Measurements from ENCODE around the gene CAB39.

The CAB39 gene

DNA sequence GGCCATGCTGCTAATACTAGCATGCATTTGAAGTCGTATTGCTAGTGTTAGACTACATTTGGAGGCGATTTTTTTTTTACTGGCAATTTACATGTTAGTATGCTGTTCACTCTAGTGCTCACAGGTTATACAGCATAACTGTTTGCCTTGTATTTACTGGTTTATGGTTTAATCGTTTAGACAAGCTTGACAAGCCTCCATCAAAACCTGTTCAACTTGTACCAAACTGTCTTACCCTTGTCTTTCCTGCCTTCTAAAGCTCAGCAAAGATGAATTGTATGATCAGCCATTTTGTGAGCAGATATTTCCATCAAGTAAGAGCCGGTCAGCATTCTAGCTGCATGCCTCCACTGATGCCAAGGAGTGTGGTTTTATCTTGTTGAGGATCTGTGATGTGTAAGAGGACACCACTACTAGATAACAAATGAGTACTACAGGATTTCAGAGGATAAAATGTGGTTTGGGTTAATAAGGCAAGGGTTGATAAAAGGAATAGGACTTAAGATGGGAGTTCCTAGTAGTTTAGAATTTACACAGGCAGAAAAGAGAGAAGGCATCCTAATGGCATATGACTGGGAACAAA is 83.7 kb downstream of the CAB39 start:
- peak overlapping the region in 1 of 2 donors; percentile 23 for H3K27ac ChIP-seq
- no peak overlapping the region for H3K4me3 ChIP-seq
- no peak for DNase-seq (ENCODE audit: low spot score)
- TF ChIP-seq CTCF (IDR thresholded peaks at IDR 0.05): no peak

GRCh38 chr2:230797515-230798495 is 85.2 kb downstream of the CAB39 start:
- peak overlapping the region in 1 of 2 donors; percentile 4 for H3K27ac ChIP-seq
- no peak overlapping the region for H3K4me3 ChIP-seq
- TF ChIP-seq CTCF (IDR thresholded peaks at IDR 0.05): no peak
- DNase-seq (ENCODE audit: low spot score): no peak

DNA sequence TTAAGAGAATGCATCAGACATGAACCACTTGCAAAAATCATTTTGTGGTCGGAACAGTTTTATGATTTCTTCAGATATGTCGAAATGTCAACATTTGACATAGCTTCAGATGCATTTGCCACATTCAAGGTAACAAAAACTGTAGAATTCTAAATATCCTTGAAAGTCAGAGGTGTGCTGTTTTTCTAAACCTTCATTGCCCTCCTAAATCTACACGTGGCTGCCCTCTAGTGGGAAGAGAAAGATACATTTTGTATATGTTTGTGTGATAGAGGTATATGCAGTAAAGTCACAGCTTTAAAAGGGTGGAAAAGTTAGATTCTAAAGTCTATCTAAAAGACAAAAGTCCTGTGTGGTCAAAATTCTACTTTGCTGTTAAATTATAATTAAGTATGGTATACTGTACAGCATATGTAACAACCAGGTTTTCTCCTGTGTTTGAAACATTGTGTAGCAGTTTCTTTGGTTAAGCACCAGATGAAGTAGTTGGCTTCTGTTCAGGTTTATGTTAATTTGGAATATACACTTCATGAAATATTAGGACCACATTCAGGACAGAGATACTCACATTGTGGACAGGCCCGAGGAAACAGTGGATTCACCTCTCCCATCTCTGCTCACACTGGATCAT is 86.2 kb downstream of the CAB39 start:
- Histone ChIP-seq H3K4me3 (no peak overlapping the region), H3K27ac (no peak overlapping the region)
- TF ChIP-seq CTCF (IDR thresholded peaks at IDR 0.05): peak; percentile 28
- no peak for DNase-seq (ENCODE audit: low spot score)

DNA sequence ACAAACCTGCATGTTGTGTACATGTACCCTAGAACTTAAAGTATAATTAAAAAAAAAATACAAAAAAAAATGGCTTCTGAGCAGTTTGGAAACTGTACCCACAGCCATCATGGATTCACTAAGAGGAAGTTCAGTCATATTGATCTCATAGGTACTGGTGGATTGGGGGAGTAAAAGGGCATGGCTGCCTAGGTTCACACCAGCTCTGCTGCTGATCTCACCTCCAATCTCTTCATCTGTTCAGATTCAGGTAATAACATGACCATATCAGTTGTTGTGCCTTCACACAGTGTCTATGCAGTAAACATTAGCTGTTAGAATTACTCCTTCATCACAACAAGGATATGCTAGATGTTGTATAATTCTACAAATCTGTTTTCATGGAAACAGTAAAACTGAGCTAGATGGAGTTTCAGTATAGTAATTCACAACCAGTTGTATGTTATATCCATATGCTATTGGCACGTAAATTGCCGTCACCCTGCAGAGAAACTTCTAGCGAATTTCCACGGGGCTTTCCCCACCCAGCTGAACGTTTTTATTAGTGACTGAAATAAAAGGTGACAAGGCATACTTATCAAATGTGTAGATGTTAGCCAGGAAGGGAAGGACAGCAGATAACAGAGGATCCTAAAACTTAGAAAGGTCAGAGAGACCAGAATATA is 92.8 kb downstream of the CAB39 start:
- no peak for DNase-seq (ENCODE audit: low spot score)
- no peak overlapping the region for H3K4me3 ChIP-seq
- no peak overlapping the region for H3K27ac ChIP-seq
- no peak for TF ChIP-seq CTCF (IDR thresholded peaks at IDR 0.05)

DNA sequence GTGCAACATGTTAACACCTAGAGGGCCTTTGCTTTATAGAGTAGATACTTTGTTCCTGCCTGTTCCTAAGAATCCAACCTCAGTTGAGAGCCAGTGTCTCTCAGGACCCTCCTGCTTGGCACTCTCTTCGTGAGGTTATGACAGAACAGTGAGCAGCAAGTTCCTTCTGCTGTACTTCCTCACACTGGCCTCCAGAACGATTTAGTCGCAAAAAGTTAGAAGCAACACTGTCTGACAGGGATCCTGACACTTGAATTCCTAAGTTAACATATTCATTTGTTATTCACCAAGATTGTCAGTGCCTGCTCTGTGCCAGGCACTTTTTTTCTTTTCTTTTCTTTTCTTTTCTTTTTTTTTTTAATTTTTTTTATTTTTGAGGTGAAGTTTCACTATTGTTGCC is 95.1 kb downstream of the CAB39 start:
- H3K27ac ChIP-seq: no peak overlapping the region
- TF ChIP-seq CTCF (IDR thresholded peaks at IDR 0.05): no peak
- no peak for DNase-seq (ENCODE audit: low spot score)
- H3K4me3 ChIP-seq: no peak overlapping the region

- Histone ChIP-seq H3K4me3 (no peak overlapping the region), H3K27ac (no peak overlapping the region)
- TF ChIP-seq CTCF (IDR thresholded peaks at IDR 0.05): no peak
- DNase-seq (ENCODE audit: low spot score): no peak
These were observed 96.4 kb downstream of the CAB39 start for GRCh38 chr2:230809015-230809414.
